Fibroblast of lung (primary cell): Measurements from ENCODE around the gene ROBO4.

Experiments used
- CTCF ChIP-seq, 2 donors: IDR thresholded peaks in 1 of 2; conservative IDR thresholded peaks in 1 of 2; 1 replicate in 1 of 2; 2 replicates in 1 of 2; pipeline ENCODE4 v1.5.1; 2011 to 2012; ENCODE audit warnings: low read length in 2 of 2, control low read depth in 1 of 2, inconsistent platforms in 1 of 2, low read depth in 1 of 2, mild to moderate bottlenecking in 1 of 2
- EZH2 ChIP-seq: IDR thresholded peaks from 2 replicates; pipeline ENCODE4 v1.5.1; 2012; ENCODE audit warnings: low read length, control low read depth, mild to moderate bottlenecking; ENCODE audit errors: missing control alignments

- TF ChIP-seq CTCF (conservative IDR thresholded peaks at IDR 0.05 in 1 of 2, IDR thresholded peaks at IDR 0.05 in 1 of 2; ENCODE audit: low read depth in 1 of 2, low read length in 2 of 2) (no peak), EZH2 (peak; percentile 59)
Observed at GRCh38 chr11:124842305-124842704, 55.4 kb downstream of the ROBO4 start.
